SK-N-SH treated with all-trans-retinoic acid at 6 μM for 48 hours (cell line): ENCODE data around the gene SNX27.
A peak's percentile ranks its signal among the peaks of the same experiment; 100 is the strongest.

Experiments used
- ATAC-seq: fragments of 200-7000 bp; cut with Tn5 transposase; 3 replicates; pipeline ENCODE4 v1.9.1; 2020; ENCODE audit warnings: mild to moderate bottlenecking, moderate library complexity
- ARNTL ChIP-seq: fragments of 450-650 bp; formaldehyde crosslinking; IDR thresholded peaks from 2 replicates; pipeline ENCODE4 v1.5.0; 2020; ENCODE audit warnings: low read depth, mild to moderate bottlenecking, moderate library complexity, borderline replicate concordance
- BACH2 ChIP-seq: fragments of 250-450 bp; sonication (Bioruptor Pico); IDR thresholded peaks from 2 replicates; pipeline ENCODE4 v1.9.0; 2021; ENCODE audit warnings: mild to moderate bottlenecking, borderline replicate concordance
- CSDC2 ChIP-seq: fragments of 250-450 bp; sonication (Bioruptor Pico); IDR thresholded peaks from 2 replicates; pipeline ENCODE4 v1.5.0; 2020; ENCODE audit warnings: mild to moderate bottlenecking, moderate library complexity
- ESRRG ChIP-seq: fragments of 250-450 bp; sonication (Bioruptor Pico); IDR thresholded peaks from 2 replicates; pipeline ENCODE4 v1.6.1; 2021; ENCODE audit warnings: mild to moderate bottlenecking
- GLIS3 ChIP-seq: fragments of 250-450 bp; sonication (Bioruptor Pico); IDR thresholded peaks from 2 replicates; pipeline ENCODE4 v1.5.0; 2020; ENCODE audit warnings: mild to moderate bottlenecking, moderate library complexity
- ISL1 ChIP-seq: fragments of 250-450 bp; sonication (Bioruptor Pico); IDR thresholded peaks from 2 replicates; pipeline ENCODE4 v2.1.2; 2022; ENCODE audit warnings: mild to moderate bottlenecking, moderate library complexity
- OSR1 ChIP-seq: fragments of 250-450 bp; sonication (Bioruptor Pico); IDR thresholded peaks from 2 replicates; pipeline ENCODE4 v1.8.0; 2022; ENCODE audit warnings: moderate library complexity, mild to moderate bottlenecking, inconsistent platforms
- PPARA ChIP-seq: fragments of 250-450 bp; sonication (Bioruptor Pico); IDR thresholded peaks from 2 replicates; pipeline ENCODE4 v1.5.0; 2020; ENCODE audit warnings: mild to moderate bottlenecking, borderline replicate concordance
- RARB ChIP-seq: fragments of 250-450 bp; sonication (Bioruptor Pico); IDR thresholded peaks from 2 replicates; pipeline ENCODE4 v1.8.0; 2021; ENCODE audit warnings: mild to moderate bottlenecking, moderate library complexity
- SNAI2 ChIP-seq: fragments of 250-450 bp; sonication (Bioruptor Pico); IDR thresholded peaks from 2 replicates; pipeline ENCODE4 v1.5.0; 2020; ENCODE audit warnings: mild to moderate bottlenecking, moderate library complexity
- TCF4 ChIP-seq: fragments of 250-450 bp; sonication (Bioruptor Pico); IDR thresholded peaks from 2 replicates; pipeline ENCODE4 v1.8.0; 2021; ENCODE audit warnings: mild to moderate bottlenecking, moderate library complexity, borderline replicate concordance
- TOX ChIP-seq: fragments of 250-450 bp; sonication (Bioruptor Pico); IDR thresholded peaks from 2 replicates; pipeline ENCODE4 v1.8.0; 2021; ENCODE audit warnings: mild to moderate bottlenecking, moderate library complexity, borderline replicate concordance
- ZFP3 ChIP-seq: fragments of 250-450 bp; sonication (Bioruptor Pico); IDR thresholded peaks from 2 replicates; pipeline ENCODE4 v1.5.0; 2020; ENCODE audit warnings: mild to moderate bottlenecking, moderate library complexity
- ZFP30 ChIP-seq: fragments of 450-650 bp; formaldehyde crosslinking; IDR thresholded peaks from 2 replicates; pipeline ENCODE4 v1.5.0; 2022; ENCODE audit warnings: mild to moderate bottlenecking, moderate library complexity
- ZNF565 ChIP-seq: fragments of 450-650 bp; formaldehyde crosslinking; conservative IDR thresholded peaks from 2 replicates; pipeline ENCODE4 v1.5.0; 2020; ENCODE audit warnings: low read depth, mild to moderate bottlenecking, moderate library complexity
- ZNF70 ChIP-seq: fragments of 450-650 bp; formaldehyde crosslinking; IDR thresholded peaks from 2 replicates; pipeline ENCODE4 v1.5.0; 2020; ENCODE audit warnings: mild to moderate bottlenecking, moderate library complexity
- ZNF8 ChIP-seq: fragments of 450-650 bp; formaldehyde crosslinking; IDR thresholded peaks from 2 replicates; pipeline ENCODE4 v1.5.0; 2020; ENCODE audit warnings: mild to moderate bottlenecking, moderate library complexity
- TF ChIP-seq, protein P1 (sequence below): fragments of 250-450 bp; sonication (Bioruptor Pico); IDR thresholded peaks from 2 replicates; pipeline ENCODE4 v1.8.0; 2021; ENCODE audit warnings: low read depth, mild to moderate bottlenecking, moderate library complexity, borderline replicate concordance
- TF ChIP-seq, protein P2 (sequence below): fragments of 250-450 bp; sonication (Bioruptor Pico); IDR thresholded peaks from 2 replicates; pipeline ENCODE4 v1.5.1; 2020; ENCODE audit warnings: low read depth, mild to moderate bottlenecking, moderate library complexity
- TF ChIP-seq, protein P3 (sequence below): fragments of 250-450 bp; sonication (Bioruptor Pico); IDR thresholded peaks from 2 replicates; pipeline ENCODE4 v1.5.0; 2020; ENCODE audit warnings: mild to moderate bottlenecking, moderate library complexity
- TF ChIP-seq, protein P4 (sequence below): fragments of 250-450 bp; sonication (Bioruptor Pico); IDR thresholded peaks from 2 replicates; pipeline ENCODE4 v1.8.0; 2020; ENCODE audit warnings: mild to moderate bottlenecking, moderate library complexity, borderline replicate concordance
- TF ChIP-seq, protein P5 (sequence below): fragments of 250-450 bp; sonication (Bioruptor Pico); IDR thresholded peaks from 2 replicates; pipeline ENCODE4 v1.5.1; 2021; ENCODE audit warnings: mild to moderate bottlenecking, moderate library complexity

Gene SNX27

DNA sequence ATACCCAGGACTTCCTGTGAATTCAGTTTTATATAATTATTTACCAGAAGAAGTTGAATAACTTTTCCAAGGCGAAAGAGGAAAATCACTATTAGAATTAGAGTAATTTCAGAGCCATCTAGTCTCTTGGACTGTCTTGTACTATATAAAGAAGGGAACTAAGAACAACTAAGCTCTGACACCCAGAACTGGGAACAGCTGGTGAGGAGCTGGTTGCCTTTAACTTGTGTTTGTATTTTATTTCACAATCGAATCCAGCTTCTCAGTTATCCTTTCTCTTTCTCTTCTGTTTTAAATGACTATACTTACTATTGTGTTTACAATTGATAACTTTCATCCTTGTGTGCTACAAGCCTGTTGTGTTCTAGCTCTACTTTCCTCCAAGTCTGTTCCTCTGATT is 8.4 kb downstream of the SNX27 start:
- TF ChIP-seq, protein P1, sequence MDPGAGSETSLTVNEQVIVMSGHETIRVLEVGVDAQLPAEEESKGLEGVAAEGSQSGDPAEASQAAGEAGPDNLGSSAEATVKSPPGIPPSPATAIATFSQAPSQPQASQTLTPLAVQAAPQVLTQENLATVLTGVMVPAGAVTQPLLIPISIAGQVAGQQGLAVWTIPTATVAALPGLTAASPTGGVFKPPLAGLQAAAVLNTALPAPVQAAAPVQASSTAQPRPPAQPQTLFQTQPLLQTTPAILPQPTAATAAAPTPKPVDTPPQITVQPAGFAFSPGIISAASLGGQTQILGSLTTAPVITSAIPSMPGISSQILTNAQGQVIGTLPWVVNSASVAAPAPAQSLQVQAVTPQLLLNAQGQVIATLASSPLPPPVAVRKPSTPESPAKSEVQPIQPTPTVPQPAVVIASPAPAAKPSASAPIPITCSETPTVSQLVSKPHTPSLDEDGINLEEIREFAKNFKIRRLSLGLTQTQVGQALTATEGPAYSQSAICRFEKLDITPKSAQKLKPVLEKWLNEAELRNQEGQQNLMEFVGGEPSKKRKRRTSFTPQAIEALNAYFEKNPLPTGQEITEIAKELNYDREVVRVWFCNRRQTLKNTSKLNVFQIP (CRISPR knock-in tag): no peak
- TF ChIP-seq RARB (no peak), ZNF8 (no peak)
- ATAC-seq: 0 out of 3 replicates have a peak, but pooled peaks have one; percentile 4

DNA sequence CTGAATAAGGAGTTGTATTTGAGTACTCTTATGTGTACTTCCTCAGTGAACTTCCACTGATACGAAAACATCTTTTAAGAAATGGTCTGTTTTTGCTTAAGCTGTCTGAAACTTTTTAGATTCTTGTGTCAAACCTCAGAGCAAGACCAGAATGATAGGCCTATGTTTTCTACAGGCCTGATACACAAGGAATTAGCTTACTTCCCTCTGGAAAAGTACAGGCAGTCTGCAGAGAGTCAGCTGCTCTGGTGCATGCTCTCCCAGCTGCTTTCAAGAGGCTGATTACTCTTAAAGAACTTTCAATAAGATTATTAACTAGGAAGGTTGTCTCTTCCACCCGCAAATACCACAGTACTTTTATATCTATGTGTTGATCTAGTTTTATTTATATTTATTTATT is 9.5 kb downstream of the SNX27 start:
- peak; percentile 87 for ATAC-seq
- TF ChIP-seq TCF4: no peak
- TF ChIP-seq ZFP3 (CRISPR knock-in tag): no peak
- TF ChIP-seq ZNF70: no peak
- no peak for TF ChIP-seq ZFP30 (CRISPR knock-in tag)
- no peak for TF ChIP-seq ARNTL (CRISPR knock-in tag)
- no peak for TF ChIP-seq CSDC2 (CRISPR knock-in tag)
- TF ChIP-seq, protein P2, sequence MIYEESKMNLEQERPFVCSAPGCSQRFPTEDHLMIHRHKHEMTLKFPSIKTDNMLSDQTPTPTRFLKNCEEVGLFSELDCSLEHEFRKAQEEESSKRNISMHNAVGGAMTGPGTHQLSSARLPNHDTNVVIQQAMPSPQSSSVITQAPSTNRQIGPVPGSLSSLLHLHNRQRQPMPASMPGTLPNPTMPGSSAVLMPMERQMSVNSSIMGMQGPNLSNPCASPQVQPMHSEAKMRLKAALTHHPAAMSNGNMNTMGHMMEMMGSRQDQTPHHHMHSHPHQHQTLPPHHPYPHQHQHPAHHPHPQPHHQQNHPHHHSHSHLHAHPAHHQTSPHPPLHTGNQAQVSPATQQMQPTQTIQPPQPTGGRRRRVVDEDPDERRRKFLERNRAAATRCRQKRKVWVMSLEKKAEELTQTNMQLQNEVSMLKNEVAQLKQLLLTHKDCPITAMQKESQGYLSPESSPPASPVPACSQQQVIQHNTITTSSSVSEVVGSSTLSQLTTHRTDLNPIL (CRISPR knock-in tag): no peak
- no peak for TF ChIP-seq GLIS3 (CRISPR knock-in tag)
- TF ChIP-seq BACH2: no peak
- no peak for TF ChIP-seq ZNF8
- no peak for TF ChIP-seq PPARA (CRISPR knock-in tag)
- TF ChIP-seq ISL1 (CRISPR knock-in tag): no peak
- TF ChIP-seq ZNF565 (CRISPR knock-in tag): no peak
- TF ChIP-seq, protein P3, sequence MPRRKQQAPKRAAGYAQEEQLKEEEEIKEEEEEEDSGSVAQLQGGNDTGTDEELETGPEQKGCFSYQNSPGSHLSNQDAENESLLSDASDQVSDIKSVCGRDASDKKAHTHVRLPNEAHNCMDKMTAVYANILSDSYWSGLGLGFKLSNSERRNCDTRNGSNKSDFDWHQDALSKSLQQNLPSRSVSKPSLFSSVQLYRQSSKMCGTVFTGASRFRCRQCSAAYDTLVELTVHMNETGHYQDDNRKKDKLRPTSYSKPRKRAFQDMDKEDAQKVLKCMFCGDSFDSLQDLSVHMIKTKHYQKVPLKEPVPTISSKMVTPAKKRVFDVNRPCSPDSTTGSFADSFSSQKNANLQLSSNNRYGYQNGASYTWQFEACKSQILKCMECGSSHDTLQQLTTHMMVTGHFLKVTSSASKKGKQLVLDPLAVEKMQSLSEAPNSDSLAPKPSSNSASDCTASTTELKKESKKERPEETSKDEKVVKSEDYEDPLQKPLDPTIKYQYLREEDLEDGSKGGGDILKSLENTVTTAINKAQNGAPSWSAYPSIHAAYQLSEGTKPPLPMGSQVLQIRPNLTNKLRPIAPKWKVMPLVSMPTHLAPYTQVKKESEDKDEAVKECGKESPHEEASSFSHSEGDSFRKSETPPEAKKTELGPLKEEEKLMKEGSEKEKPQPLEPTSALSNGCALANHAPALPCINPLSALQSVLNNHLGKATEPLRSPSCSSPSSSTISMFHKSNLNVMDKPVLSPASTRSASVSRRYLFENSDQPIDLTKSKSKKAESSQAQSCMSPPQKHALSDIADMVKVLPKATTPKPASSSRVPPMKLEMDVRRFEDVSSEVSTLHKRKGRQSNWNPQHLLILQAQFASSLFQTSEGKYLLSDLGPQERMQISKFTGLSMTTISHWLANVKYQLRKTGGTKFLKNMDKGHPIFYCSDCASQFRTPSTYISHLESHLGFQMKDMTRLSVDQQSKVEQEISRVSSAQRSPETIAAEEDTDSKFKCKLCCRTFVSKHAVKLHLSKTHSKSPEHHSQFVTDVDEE (CRISPR knock-in tag): no peak
- TF ChIP-seq RARB: no peak
- no peak for TF ChIP-seq ESRRG
- TF ChIP-seq, all 23 proteins: peak for 0

DNA sequence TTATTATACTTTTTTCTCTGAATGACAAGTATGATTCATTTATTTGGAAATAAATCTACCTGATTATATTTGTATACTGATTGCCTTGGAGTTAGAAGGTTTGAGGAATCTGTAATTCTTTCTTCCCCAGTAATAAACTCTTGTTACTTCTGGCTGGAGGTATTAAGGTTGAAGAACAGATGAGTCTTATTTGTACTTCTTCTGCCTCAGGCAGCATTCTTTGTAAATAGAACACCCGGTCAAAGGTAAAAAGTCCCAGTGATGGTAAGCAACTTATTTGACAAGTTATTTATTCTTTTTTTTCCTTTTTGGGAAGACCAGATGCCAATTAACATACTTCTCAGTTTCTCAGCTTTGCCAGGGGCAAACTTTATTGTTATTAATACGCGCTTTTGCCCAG is 12.9 kb downstream of the SNX27 start:
- no peak for ATAC-seq
- TF ChIP-seq ZNF8: no peak

DNA sequence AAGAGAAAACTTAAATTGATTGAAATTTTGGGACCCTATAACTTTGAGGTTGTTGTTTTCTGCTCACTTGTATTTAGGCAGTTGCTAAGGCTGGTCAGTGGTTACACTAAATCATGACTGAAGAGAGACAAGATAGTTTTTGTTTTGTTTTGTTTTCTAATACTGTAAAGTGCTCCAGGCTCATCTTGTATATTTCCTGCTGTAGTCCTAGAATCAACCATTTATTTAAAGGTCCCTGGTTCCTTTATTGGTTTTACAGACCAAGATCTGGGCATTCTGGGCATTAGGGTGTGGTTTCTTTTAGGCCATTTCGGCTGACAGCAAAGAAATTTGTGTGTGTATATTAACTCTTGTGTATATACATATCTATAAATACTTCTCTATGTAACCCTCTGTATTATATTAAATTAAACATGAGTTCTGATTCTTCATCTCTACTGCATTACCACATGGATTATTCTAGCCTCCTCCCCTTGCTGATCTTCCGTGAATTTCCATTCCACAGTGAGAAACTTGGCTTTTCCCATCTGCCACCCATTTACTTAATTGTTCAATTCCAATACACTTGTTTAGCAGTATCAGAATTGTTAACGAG is 15.0 kb downstream of the SNX27 start:
- no peak for ATAC-seq
- no peak for TF ChIP-seq ARNTL (CRISPR knock-in tag)
- no peak for TF ChIP-seq TOX
- no peak for TF ChIP-seq PPARA (CRISPR knock-in tag)
- no peak for TF ChIP-seq RARB
- TF ChIP-seq, protein P2 (CRISPR knock-in tag): no peak
- TF ChIP-seq, protein P4, sequence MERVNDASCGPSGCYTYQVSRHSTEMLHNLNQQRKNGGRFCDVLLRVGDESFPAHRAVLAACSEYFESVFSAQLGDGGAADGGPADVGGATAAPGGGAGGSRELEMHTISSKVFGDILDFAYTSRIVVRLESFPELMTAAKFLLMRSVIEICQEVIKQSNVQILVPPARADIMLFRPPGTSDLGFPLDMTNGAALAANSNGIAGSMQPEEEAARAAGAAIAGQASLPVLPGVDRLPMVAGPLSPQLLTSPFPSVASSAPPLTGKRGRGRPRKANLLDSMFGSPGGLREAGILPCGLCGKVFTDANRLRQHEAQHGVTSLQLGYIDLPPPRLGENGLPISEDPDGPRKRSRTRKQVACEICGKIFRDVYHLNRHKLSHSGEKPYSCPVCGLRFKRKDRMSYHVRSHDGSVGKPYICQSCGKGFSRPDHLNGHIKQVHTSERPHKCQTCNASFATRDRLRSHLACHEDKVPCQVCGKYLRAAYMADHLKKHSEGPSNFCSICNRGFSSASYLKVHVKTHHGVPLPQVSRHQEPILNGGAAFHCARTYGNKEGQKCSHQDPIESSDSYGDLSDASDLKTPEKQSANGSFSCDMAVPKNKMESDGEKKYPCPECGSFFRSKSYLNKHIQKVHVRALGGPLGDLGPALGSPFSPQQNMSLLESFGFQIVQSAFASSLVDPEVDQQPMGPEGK: no peak
- no peak for TF ChIP-seq OSR1 (CRISPR knock-in tag)
- TF ChIP-seq SNAI2 (CRISPR knock-in tag): no peak
- TF ChIP-seq ZNF565 (CRISPR knock-in tag): no peak
- TF ChIP-seq TCF4: no peak
- TF ChIP-seq, protein P5, sequence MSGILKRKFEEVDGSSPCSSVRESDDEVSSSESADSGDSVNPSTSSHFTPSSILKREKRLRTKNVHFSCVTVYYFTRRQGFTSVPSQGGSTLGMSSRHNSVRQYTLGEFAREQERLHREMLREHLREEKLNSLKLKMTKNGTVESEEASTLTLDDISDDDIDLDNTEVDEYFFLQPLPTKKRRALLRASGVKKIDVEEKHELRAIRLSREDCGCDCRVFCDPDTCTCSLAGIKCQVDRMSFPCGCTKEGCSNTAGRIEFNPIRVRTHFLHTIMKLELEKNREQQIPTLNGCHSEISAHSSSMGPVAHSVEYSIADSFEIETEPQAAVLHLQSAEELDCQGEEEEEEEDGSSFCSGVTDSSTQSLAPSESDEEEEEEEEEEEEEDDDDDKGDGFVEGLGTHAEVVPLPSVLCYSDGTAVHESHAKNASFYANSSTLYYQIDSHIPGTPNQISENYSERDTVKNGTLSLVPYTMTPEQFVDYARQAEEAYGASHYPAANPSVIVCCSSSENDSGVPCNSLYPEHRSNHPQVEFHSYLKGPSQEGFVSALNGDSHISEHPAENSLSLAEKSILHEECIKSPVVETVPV (CRISPR knock-in tag): no peak
- no peak for TF ChIP-seq CSDC2 (CRISPR knock-in tag)
- no peak for TF ChIP-seq ZNF8
- TF ChIP-seq ZNF70: no peak
- TF ChIP-seq, protein P3 (CRISPR knock-in tag): no peak
- TF ChIP-seq BACH2: no peak
- no peak for TF ChIP-seq ZFP3 (CRISPR knock-in tag)
